Measurements from ENCODE around the gene CACNA2D3.

The CACNA2D3 gene

GRCh38 chr3:55105647-55106046 is 983.3 kb downstream of the CACNA2D3 start:
- TF ChIP-seq FOXP2 (optimal IDR thresholded peaks at IDR 0.05; ENCODE audit: borderline replicate concordance, extremely low read depth, extremely low read length, insufficient read depth) (no peak), SIN3A (IDR thresholded peaks at IDR 0.05; ENCODE audit: borderline replicate concordance, insufficient read depth, low read length) (no peak), POLR2AphosphoS5 (IDR thresholded peaks at IDR 0.05; ENCODE audit: low read depth, low read length) (no peak), REST (IDR thresholded peaks at IDR 0.05; ENCODE audit: insufficient read depth in 1 of 2, low read depth in 2 of 2, low read length in 2 of 2) (no peak), TAF1 (IDR thresholded peaks at IDR 0.05; ENCODE audit: borderline replicate concordance, insufficient read depth, low read length) (no peak)

- TF ChIP-seq POLR2AphosphoS5 (IDR thresholded peaks at IDR 0.05; ENCODE audit: low read depth, low read length) = no peak
- TF ChIP-seq TAF1 (IDR thresholded peaks at IDR 0.05; ENCODE audit: borderline replicate concordance, insufficient read depth, low read length) = no peak
- TF ChIP-seq FOXP2 (optimal IDR thresholded peaks at IDR 0.05; ENCODE audit: borderline replicate concordance, extremely low read depth, extremely low read length, insufficient read depth) = no peak
- TF ChIP-seq REST (IDR thresholded peaks at IDR 0.05; ENCODE audit: insufficient read depth in 1 of 2, low read depth in 2 of 2, low read length in 2 of 2) = no peak
- no peak for TF ChIP-seq SIN3A (IDR thresholded peaks at IDR 0.05; ENCODE audit: borderline replicate concordance, insufficient read depth, low read length)
Measured at GRCh38 chr3:55107187-55107586, 984.8 kb downstream of the CACNA2D3 start.

- TF ChIP-seq REST (IDR thresholded peaks at IDR 0.05; ENCODE audit: insufficient read depth in 1 of 2, low read depth in 2 of 2, low read length in 2 of 2) (no peak), POLR2AphosphoS5 (IDR thresholded peaks at IDR 0.05; ENCODE audit: low read depth, low read length) (no peak), SIN3A (IDR thresholded peaks at IDR 0.05; ENCODE audit: borderline replicate concordance, insufficient read depth, low read length) (no peak), TAF1 (IDR thresholded peaks at IDR 0.05; ENCODE audit: borderline replicate concordance, insufficient read depth, low read length) (no peak), FOXP2 (optimal IDR thresholded peaks at IDR 0.05; ENCODE audit: borderline replicate concordance, extremely low read depth, extremely low read length, insufficient read depth) (no peak)
Measured at GRCh38 chr3:55118451-55118850, 996.1 kb downstream of the CACNA2D3 start.

- TF ChIP-seq SIN3A (IDR thresholded peaks at IDR 0.05; ENCODE audit: borderline replicate concordance, insufficient read depth, low read length) (no peak), TAF1 (IDR thresholded peaks at IDR 0.05; ENCODE audit: borderline replicate concordance, insufficient read depth, low read length) (no peak), FOXP2 (optimal IDR thresholded peaks at IDR 0.05; ENCODE audit: borderline replicate concordance, extremely low read depth, extremely low read length, insufficient read depth) (no peak), REST (IDR thresholded peaks at IDR 0.05; ENCODE audit: insufficient read depth in 1 of 2, low read depth in 2 of 2, low read length in 2 of 2) (no peak), POLR2AphosphoS5 (IDR thresholded peaks at IDR 0.05; ENCODE audit: low read depth, low read length) (no peak)
Measured at GRCh38 chr3:55119268-55119667, 996.9 kb downstream of the CACNA2D3 start.

GRCh38 chr3:55122312-55122711 is 1000.0 kb downstream of the CACNA2D3 start:
- TF ChIP-seq SIN3A (IDR thresholded peaks at IDR 0.05; ENCODE audit: borderline replicate concordance, insufficient read depth, low read length) (no peak), POLR2AphosphoS5 (IDR thresholded peaks at IDR 0.05; ENCODE audit: low read depth, low read length) (no peak), FOXP2 (optimal IDR thresholded peaks at IDR 0.05; ENCODE audit: borderline replicate concordance, extremely low read depth, extremely low read length, insufficient read depth) (no peak), TAF1 (IDR thresholded peaks at IDR 0.05; ENCODE audit: borderline replicate concordance, insufficient read depth, low read length) (no peak), REST (IDR thresholded peaks at IDR 0.05; ENCODE audit: insufficient read depth in 1 of 2, low read depth in 2 of 2, low read length in 2 of 2) (no peak)
